OCI-LY3 (cell line): ENCODE data around the gene SPDEF.

Experiments
- EZH2phosphoT487 ChIP-seq: fragments of 200-600 bp; shearing (Covaris generic); IDR thresholded peaks from 2 replicates; pipeline ENCODE4 v1.6.1; 2018; ENCODE audit warnings: antibody characterized with exemption, mixed run types, low read depth
- TF ChIP-seq, protein P1 (sequence below): fragments of 200-600, 300-600 bp; sonication (generic); IDR thresholded peaks from 2 replicates; pipeline ENCODE4 v1.5.1; 2014; ENCODE audit warnings: antibody characterized with exemption, low read length, low read depth

DNA sequence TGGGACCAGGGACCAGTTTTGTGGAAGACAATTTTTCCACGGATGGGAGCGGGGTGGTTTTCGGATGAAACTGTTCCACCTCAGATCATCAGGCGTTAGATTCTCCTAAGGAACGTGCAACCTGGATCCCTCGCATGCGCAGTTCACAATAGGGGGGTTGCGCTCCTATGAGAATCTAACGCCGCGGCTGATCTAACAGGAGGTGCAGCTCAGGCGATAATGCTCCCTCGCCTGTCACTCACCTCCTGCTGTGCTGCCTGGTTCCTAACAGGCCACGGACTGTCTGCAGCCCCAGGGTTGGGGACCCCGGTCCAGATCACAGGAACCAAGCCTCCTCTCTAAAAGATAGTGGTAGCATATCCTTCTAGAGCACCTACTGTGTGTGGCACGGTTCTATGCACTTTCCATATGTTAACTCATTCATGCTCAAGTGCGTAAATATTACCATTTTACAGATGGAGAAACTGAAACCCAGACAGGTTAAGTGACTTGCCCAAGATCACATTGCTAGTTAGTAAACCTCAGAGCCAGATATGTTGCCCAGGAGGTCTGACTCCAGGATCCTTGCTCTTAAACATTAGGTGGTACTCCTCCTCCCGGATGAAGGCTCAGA, 25.3 kb downstream of the SPDEF start:
- TF ChIP-seq, protein P1, sequence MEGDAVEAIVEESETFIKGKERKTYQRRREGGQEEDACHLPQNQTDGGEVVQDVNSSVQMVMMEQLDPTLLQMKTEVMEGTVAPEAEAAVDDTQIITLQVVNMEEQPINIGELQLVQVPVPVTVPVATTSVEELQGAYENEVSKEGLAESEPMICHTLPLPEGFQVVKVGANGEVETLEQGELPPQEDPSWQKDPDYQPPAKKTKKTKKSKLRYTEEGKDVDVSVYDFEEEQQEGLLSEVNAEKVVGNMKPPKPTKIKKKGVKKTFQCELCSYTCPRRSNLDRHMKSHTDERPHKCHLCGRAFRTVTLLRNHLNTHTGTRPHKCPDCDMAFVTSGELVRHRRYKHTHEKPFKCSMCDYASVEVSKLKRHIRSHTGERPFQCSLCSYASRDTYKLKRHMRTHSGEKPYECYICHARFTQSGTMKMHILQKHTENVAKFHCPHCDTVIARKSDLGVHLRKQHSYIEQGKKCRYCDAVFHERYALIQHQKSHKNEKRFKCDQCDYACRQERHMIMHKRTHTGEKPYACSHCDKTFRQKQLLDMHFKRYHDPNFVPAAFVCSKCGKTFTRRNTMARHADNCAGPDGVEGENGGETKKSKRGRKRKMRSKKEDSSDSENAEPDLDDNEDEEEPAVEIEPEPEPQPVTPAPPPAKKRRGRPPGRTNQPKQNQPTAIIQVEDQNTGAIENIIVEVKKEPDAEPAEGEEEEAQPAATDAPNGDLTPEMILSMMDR = no peak
- TF ChIP-seq EZH2phosphoT487 = no peak
